ENCODE results near the gene FBLN2. TPM values are rescaled to one million over a fixed set of nuclear protein-coding genes. Genes with fewer than 3 reads are reported as not detected.

The FBLN2 gene
- total RNA-seq, 1 donor from 2014 or later: 81.1 TPM

- ATAC-seq: no peak
- intact Hi-C loops (cut with DNase I): no loop called here
- DNase-seq (ENCODE audit: missing footprints): peak; percentile 33
Observed at GRCh38 chr3:13624021-13624420, 75.1 kb downstream of the FBLN2 start.

- ATAC-seq: no peak
- intact Hi-C loops (cut with DNase I): no loop called here
Observed at GRCh38 chr3:13624671-13625125, 75.8 kb downstream of the FBLN2 start.

GRCh38 chr3:13626396-13626795 is 77.5 kb downstream of the FBLN2 start:
- no peak for ATAC-seq
- peak; percentile 17 for DNase-seq (ENCODE audit: missing footprints)

More at GRCh38 chr3:13624671-13625125, 75.8 kb downstream of the FBLN2 start:
- DNase-seq (ENCODE audit: missing footprints): peak; percentile 64

GRCh38 chr3:13626915-13627460 is 78.1 kb downstream of the FBLN2 start:
- no peak for ATAC-seq
- intact Hi-C loops (cut with DNase I): no loop called here
- DNase-seq (ENCODE audit: missing footprints): peak; percentile 62

More at GRCh38 chr3:13626396-13626795, 77.5 kb downstream of the FBLN2 start:
- intact Hi-C loops (cut with DNase I): no loop called here

GRCh38 chr3:13627681-13628080 is 78.8 kb downstream of the FBLN2 start:
- ATAC-seq: no peak
- intact Hi-C loops (cut with DNase I): no loop called here
- DNase-seq (ENCODE audit: missing footprints): peak; percentile 35

- DNase-seq (ENCODE audit: missing footprints): no peak
- intact Hi-C loops (cut with DNase I): no loop called here
- no peak for ATAC-seq
Observed at GRCh38 chr3:13628432-13628831, 79.5 kb downstream of the FBLN2 start.

- intact Hi-C loops (cut with DNase I): no loop called here
- DNase-seq (ENCODE audit: missing footprints): peak; percentile 58
- ATAC-seq: no peak
Observed at GRCh38 chr3:13628841-13629551, 80.1 kb downstream of the FBLN2 start.

- ATAC-seq (no peak), DNase-seq (ENCODE audit: missing footprints) (peak; percentile 2)
- intact Hi-C loops (cut with DNase I): no loop called here
Observed at GRCh38 chr3:13629644-13630043, 80.7 kb downstream of the FBLN2 start.

GRCh38 chr3:13631256-13631655 is 82.3 kb downstream of the FBLN2 start:
- peak; percentile 61 for DNase-seq (ENCODE audit: missing footprints)
- ATAC-seq: no peak
- intact Hi-C loops (cut with DNase I): no loop called here

GRCh38 chr3:13633176-13633575 is 84.3 kb downstream of the FBLN2 start:
- DNase-seq (ENCODE audit: missing footprints): peak; percentile 58
- ATAC-seq: no peak
- intact Hi-C loops (cut with DNase I): no loop called here

GRCh38 chr3:13634151-13634550 is 85.2 kb downstream of the FBLN2 start:
- intact Hi-C loops (cut with DNase I): no loop called here
- DNase-seq (ENCODE audit: missing footprints) (peak; percentile 40), ATAC-seq (no peak)

GRCh38 chr3:13634615-13635014 is 85.7 kb downstream of the FBLN2 start:
- ATAC-seq (no peak), DNase-seq (ENCODE audit: missing footprints) (peak; percentile 65)
- intact Hi-C loops (cut with DNase I): no loop called here

- no peak for ATAC-seq
- intact Hi-C loops (cut with DNase I): no loop called here
- no peak for DNase-seq (ENCODE audit: missing footprints)
Observed at GRCh38 chr3:13636186-13636585, 87.3 kb downstream of the FBLN2 start.

GRCh38 chr3:13636874-13637273 is 87.9 kb downstream of the FBLN2 start:
- DNase-seq (ENCODE audit: missing footprints) (no peak), ATAC-seq (no peak)
- intact Hi-C loops (cut with DNase I): no loop called here

- ATAC-seq (no peak), DNase-seq (ENCODE audit: missing footprints) (no peak)
- intact Hi-C loops (cut with DNase I): no loop called here
Observed at GRCh38 chr3:13637311-13637891, 88.5 kb downstream of the FBLN2 start.

- ATAC-seq (no peak), DNase-seq (ENCODE audit: missing footprints) (no peak)
- intact Hi-C loops (cut with DNase I): no loop called here
Observed at GRCh38 chr3:13637953-13638352, 89.0 kb downstream of the FBLN2 start.

GRCh38 chr3:13638927-13639326 is 90.0 kb downstream of the FBLN2 start:
- ATAC-seq: peak; percentile 18
- no peak for DNase-seq (ENCODE audit: missing footprints)
- intact Hi-C loops (cut with DNase I): no loop called here

GRCh38 chr3:13642597-13642996 is 93.7 kb downstream of the FBLN2 start:
- intact Hi-C loops (cut with DNase I): no loop called here
- ATAC-seq (no peak), DNase-seq (ENCODE audit: missing footprints) (no peak)

- intact Hi-C loops (cut with DNase I): loop anchor here (5.0 kb wide), 1 partner anchor 82 kb away; no protein-coding TSS in a partner anchor
- ATAC-seq: no peak
- DNase-seq (ENCODE audit: missing footprints): no peak
Observed at GRCh38 chr3:13644341-13645117, 95.6 kb downstream of the FBLN2 start.

Data from Right ventricle myocardium inferior (tissue), 1 donor.